ACHN (cell line): Measurements from ENCODE around the gene ABCG1.

Source experiments
- DNase-seq: peaks from one replicate; pipeline ENCODE4 v3.0.0-alpha.2; 2015
- in situ Hi-C: cut with HindIII; loops from 2 replicates; pipeline ENCODE4 v1.10.0; 2017; ENCODE audit warnings: low sequenced_read_pairs, low pct_ligation_motif_present, low pct_unique_long_range_greater_than_20kb

Gene ABCG1

DNA sequence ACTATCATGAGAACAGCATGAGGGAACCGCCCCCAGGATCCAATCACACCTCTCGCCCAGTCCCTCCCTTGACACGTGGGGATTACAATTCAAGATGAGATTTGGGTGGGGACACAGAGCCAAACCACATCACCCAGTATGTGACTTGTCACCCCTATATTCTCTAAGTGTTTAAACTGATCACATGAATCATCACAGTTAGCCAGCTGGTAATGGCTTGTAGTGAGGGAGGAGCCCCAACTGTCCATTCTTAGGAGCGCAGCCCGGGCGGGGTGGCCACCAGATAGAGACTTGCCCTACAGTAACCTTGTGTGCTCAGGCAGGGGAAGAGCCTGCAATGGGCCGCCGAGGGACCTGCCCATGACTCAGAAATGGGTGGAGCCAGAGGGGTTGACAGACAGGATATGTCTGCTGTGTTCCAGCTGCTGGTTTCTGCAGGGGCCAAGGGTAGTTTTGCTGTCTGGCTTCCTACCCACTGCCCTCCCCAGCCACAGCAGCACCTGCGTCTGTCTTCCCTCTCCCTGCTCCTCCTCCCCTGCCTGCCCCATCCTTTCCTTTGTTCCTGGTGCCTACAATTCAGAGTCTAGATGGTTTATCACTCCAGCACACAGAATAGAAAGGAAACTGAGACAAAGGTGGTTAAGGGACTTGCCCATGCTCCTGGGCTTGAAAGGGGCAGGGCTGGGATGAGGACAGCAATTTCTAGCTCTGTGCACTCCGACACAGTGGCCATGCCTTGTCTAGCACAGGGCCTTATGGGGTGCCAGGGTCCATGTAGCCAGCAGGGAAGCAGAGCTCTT lies 9.2 kb downstream of the ABCG1 start:
- peak; percentile 68 for DNase-seq
- in situ Hi-C loops: no loop called here

DNA sequence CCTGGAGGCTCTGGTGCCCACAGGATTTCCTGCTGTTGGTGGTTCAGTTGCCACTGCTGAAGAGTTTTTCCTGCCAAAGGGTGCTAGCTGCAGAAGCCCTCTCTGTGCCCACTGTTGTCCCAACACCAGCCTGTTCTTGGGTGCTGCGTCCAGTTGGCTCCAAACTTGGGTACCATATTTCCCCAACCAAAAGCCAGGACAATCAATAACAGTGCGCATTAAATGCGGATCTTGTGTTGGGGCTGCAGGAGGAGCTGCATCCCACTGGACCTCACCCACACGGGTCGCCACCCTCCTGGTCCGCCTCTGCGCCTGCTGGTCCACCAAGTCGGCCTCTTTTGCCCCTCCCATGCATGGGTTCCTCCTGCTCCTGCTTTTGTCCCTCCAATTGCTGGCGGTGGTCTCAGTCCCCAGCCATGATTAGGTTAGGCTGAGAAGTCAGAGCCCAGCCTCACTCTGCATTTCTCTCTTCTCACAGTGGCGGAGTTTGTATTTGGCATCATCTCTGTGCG lies 9.8 kb downstream of the ABCG1 start:
- in situ Hi-C loops: no loop called here
- DNase-seq: no peak

DNA sequence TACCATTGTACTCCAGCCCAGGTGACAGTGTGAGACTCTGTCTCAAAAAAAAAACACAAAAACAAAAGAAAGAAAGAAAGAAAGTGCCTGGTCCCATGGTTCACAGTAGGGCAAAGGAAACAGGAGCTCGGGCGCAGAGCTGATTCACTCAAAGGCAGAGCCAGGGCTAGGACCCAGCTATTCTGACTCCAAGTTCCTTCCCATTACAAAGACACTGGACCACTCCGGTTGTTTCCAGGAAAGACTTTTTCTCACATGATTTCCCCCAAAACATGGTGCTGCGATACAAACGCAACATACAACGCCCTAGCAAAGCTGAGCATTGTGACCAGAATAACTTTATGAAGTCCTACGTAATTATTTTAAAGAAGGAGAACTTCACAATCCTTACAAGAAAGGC lies 10.7 kb downstream of the ABCG1 start:
- in situ Hi-C loops: no loop called here
- DNase-seq: no peak

DNA sequence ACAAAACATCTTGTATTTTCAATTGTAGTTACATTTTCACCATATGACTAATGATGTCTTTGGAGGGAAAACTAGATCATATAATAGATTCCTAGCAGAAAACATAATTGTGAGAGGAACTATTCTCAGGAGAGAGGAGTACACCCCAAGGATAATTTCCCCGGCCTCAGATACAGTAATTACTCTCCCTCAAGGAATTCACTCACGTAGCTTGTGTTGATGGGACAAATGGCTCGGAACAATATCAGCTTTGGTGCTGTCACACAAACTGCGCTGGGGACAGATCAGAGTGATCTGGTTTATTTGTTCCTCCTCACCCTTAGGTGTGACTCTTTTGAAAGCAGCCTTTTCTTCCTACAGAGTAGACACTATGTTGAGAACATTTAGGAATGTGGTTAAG lies 11.2 kb downstream of the ABCG1 start:
- no peak for DNase-seq
- in situ Hi-C loops: no loop called here

DNA sequence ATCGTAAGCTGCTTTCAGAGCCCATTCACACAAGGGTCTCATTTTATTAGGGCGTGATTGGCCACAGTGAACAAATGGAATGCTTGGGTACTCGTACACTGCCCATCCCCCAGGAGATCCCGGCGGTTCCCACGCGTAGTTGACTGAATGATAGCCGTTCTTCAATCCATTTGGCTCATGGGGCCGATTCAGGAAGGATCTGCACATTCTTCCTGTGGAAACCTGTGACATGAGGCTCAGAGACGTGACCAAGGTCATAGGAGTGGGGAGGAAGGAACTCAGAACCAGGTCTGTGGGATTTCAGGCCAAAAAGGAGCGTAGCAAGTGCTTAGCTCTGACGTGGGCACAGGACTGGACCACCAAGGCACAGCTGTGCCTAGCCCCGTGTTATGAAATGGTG lies 11.7 kb downstream of the ABCG1 start:
- in situ Hi-C loops: no loop called here
- DNase-seq: no peak

DNA sequence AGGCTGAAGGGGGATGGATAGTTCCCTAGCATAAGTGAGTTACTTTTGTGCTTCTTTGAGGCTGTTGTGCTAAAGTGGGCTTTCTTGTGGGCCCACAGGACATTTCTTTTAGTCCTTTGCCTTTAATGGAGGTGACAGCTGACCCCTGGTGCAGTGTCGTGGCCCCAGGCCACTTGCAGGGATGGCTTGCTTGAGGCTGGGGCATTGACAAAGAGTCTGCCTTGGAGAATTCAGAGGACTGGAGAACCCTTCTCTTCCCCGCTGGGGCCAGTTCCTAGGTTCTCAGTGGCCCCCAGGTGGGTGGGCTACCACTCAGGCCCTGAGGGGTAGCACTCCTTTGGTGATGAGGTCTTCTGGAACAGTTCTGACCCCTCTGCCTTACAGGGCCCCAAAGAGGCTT lies 12.8 kb downstream of the ABCG1 start:
- in situ Hi-C loops: no loop called here

DNA sequence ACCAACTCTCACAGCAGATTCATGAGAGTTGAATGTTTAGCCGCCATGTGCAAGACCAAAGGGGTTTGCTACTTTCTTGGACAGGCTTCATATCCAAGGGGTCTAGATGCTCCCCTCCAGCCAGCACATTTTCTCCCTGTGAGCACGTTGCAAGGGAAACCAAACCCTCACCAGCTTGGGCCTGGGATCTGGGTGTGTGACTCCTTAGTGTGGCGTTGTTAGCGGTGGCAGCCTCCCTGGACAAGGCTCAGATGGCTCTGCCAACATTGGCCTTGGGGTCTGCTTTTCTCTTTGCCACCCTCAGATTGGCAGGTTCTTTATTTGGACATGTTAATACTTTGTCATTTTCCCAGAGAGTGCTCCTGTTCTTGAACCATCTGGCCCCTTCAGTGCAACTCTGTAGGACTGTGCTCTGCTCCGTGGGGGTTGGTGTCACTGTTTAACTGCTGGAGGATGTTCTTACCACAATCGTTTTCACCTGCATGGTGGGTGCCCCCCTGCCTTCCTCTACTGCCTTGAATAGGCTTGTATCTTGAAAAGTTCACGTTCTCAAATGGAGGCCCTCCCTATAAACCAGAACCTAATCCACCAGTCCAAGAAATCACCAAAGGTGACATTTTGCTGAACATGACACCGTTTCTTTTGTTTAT lies 13.4 kb downstream of the ABCG1 start:
- in situ Hi-C loops: no loop called here
- DNase-seq: no peak

More for the DNA sequence above, 12.8 kb downstream of the ABCG1 start:
- DNase-seq: no peak

DNA sequence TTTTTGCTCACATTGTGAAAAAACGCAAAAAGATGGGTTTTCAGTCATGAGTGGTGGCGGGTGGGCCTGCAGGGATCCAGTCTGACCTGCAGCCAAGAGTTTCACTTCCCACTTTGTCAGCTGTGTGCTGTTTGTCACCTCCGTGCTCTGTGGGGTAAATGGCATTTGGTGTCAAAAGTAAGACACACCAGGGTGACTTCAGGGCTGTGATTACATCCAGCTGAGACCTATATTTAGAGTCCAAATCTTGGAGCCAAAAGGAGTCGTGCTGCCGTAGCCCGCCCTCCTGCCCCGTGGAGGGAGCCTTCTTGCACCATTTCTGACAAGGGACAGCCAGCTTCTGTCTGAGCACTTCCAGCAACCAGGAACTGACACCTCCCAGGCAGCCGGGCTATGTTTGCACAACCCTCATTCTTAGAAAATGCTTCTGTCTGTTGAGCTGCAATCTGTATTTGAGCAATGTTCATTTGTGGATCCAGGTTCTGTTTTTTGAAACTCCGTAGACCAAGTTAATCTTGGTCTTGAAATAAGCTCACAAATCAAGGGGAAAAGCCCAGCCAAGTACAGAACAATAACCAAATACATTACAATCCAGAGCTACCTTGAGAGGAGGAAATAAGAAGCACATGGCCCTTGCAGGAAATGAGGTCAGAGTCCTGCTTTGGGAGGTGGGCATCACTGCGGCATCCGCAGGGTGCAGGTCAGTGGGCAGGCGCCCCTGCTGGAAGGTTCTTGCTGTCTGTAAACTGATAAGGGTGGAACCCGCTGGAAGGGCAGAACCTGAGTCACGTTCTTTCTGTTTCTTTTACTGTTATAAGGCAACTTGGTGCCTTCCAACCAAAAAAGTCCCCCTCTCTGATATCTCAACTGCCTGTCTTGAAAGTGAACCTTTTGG lies 14.4 kb downstream of the ABCG1 start:
- no peak for DNase-seq
- in situ Hi-C loops: no loop called here

DNA sequence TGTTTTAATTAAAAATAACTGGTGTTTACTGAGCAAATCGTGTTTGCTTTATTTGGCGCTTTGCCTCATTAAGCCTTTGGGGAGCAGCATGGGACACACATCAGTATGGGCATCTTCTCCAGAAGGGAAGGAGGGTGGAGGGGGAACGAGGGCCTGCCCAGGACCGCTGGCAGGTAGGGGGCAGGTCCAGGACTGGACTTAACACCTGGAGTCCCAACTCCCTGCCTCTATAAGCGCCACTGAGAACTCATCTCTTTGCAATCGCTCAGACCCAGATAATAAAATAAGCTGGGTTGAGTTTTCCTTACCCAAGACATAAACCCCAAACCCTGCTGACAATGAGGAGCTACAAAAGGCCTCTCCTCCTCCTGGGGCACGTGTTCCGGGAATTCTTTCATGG lies 15.1 kb downstream of the ABCG1 start:
- no peak for DNase-seq
- in situ Hi-C loops: no loop called here

DNA sequence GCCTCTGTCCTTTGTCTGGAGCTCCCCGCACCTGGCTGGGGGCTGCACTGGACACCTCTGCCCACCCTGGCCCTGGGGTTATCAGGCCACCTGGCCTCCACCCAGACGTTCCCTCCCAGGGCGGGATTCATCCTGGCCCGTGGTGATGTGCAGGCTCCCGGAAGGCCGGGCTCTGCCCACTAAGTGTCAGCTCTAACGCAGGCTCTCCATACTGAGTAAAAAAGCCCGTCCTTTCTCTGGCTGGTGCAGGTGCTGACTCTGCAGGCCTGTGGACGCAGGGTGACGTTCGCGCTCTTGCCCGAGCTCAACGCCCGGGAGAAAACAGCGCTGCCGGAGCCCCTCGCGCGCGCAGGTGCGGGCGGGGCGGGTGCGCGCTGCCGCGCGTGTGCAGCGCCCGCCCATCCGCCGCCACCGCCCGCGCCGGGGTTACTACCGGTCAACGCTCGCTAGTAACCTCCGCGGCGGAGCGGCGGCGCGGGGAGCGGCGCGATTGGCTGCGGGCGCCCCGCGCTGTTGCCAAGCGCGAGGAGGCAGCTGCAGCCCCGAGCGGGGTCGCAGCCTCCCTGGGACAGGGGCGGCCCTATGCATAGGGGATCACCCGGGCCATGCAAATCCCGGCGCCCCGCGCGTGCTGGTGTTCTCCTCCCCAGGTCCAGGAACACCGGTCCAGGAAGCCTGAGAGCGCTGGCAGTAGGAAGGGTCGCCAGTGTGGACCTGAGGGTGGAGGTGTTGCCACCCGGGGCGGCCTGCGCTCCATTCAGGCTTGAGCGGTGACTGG lies 15.7 kb downstream of the ABCG1 start:
- peak; percentile 35 for DNase-seq
- in situ Hi-C loops: no loop called here

DNA sequence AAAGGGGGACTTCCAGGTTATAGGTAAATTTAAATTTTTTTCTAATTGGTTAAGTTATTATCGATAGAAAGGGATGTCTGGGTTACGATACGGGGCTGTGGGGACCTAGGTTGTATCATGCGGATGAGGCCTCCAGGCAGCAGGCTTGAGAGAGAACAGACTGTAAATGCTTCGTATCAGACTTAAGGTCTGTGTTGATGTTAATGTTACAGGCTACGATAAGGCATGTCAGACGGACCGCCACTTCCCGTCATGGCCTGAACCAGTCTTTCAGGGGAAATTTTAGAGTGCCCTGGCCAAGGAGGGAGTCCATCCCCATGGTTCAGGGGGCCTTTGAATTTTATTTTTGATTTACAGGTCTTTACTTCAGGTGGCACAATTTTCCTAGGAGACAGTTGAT lies 16.7 kb downstream of the ABCG1 start:
- in situ Hi-C loops: no loop called here
- no peak for DNase-seq

DNA sequence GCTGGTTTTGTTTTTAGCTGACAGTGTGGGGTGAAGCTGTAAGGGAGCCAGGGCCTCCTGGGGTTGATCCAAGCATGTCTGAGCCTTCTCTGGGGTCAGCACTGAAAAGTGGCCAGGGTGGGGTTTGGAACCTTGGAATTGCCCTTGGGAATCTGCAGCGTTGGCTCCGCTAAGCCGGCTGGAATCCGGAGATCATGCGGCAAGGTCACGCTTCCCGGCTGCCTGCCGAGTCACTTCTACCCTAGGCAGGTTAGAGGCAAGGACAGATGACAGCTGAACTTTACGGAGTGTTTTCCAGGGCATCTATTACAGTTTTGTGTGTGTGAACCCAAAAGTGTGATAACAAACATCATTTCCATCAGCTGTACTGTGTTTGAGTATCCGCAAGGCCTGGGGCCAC lies 17.1 kb downstream of the ABCG1 start:
- in situ Hi-C loops: no loop called here

DNA sequence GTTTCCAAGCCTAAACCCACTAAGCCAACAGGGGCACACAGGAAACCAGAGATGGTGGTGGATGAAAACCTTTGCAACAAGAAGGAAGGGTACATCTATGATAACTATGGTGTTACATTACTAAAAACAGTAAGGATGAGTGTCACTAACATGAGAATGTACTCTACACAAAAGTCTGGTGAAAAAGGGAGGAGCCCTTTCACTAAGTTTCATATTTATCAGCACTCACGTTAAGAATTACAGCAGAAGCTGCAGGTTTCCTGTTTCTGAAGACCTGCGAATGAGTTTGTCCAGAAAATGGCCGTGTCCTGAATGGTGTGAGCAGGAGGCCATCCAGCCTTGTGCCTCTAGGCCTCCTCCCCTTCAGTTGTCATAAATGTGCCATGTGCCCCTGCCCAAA lies 17.8 kb downstream of the ABCG1 start:
- DNase-seq: no peak
- in situ Hi-C loops: no loop called here

More for the DNA sequence above, 17.1 kb downstream of the ABCG1 start:
- DNase-seq: no peak

DNA sequence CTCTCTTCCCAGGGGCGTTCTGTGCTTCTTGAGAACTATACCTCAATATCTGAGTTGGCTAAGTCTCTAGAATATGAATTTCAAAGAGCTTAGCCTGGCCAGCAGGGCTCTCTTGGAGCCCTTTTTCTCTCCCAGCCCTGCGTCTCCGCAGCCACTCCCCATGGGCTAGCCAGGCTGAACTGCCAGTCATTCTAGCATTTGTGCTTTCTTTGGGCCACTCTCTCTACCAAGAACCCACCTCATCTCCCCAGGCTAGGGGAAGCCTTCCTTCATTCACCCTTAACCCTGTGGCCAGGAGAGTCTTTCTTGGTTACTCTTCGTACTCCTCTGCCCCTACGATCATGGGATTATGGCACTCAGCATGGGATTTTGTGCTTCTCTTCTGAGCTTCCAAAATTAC lies 18.2 kb downstream of the ABCG1 start:
- in situ Hi-C loops: no loop called here
- no peak for DNase-seq

DNA sequence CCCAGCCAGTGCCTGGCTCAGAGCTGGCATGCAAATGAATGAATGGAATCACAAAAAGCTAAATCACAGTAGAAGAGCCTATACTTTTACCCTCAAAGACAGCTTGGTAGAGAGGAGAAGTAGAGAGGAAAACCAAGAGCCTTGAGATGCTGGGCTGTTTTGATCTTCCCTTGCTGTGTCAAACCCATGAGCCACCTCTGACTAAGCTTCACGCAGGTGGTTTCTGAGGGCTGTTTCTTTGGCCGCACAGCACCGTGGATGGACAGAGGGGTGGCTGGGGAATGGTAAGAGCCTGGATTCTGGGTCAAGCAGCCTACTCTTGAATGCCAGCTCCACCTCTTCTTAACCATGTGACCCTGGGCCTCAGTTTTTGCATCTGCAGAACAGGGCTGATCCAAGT lies 18.6 kb downstream of the ABCG1 start:
- DNase-seq: no peak
- in situ Hi-C loops: no loop called here

DNA sequence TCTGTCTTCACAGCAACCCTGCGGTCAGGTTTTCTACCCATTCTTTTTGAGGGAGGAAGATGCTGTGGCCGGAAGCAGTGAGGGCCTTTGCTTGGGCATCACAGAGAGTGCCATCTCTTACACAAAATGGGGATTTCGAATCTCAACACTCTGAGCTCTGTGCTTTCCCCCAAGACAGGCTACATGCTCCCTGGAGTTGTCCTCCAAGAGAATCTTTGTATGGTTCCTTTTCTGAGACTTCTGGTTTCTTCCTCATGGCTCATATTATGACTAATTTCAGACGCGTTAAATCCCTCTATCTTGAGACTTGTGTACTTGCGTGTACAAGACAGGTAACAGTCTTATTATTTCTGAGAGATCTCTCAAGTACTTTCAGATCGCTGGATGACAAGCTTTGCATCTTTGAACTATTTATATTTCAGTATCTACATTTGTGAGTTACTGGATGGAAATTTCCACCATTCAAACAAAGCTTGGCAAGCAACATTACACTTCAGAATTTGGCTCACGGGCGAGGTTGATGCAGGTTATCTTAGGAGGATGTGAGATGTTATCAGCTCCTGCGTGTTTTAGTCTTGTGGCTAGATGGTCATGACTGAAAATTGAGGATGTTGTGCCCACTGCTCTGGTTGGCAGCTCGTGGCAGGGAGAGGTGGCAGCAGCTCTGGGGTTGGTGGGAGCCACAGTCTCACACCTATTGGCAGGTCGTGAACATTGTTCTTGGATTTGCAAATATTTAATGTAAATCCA lies 19.4 kb downstream of the ABCG1 start:
- in situ Hi-C loops: no loop called here
- no peak for DNase-seq

DNA sequence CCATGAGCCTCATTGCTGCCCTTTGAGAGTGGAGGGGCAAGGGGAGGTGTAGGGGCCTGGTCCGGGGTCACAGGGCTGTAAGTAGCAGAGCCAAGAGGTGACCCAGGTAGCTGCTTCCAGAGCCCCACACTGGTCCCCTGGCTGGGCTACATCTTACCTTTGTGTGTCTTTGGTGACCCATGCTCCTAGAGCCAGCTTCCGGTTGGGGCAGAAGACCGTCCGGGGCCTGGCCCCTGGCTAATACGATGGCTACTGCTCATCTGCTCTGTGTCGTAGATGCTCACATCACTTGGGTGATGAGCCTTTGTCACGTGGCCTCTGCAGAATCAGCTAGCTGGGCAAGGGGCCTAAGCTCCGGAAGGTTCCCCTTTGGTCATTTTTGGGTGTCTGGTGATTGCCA lies 20.6 kb downstream of the ABCG1 start:
- DNase-seq: no peak
- in situ Hi-C loops: no loop called here

DNA sequence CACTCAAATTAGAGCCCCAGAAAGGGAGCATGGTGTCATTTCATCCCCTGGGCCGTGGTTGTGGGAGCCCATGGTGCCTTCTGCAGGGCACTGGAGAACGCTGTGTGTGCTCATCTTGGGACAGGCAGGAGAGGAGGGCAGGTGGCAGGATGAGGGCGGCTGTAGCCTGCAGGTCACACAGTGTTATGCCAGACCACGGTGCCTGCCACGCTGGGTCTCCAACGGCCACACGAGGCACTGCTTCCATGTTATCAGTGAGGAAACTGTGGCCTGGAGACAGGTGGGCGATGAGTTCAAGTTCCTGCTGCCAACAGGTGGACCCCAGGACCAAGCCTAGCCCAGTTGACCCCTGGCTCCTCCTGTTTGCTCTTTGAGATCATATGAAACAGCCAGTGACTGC lies 21.0 kb downstream of the ABCG1 start:
- DNase-seq: no peak
- in situ Hi-C loops: no loop called here
